Stimulated activated CD4-positive, alpha-beta T cell treated with anti-CD3 and anti-CD28 coated beads, Interleukin-4, amount 100 ng/mL, for 24 hours (primary cell): ENCODE measurements around the gene WASF2.
"Not testable (repeated sequence)": the region's sequence is repeated elsewhere in the genome, so short reads cannot be mapped to it uniquely, and the experiment has no call there.

Experiments used
- DNase-seq: peaks from one replicate; pipeline ENCODE4 v3.0.0-alpha.2; 2020

WASF2 gene

GRCh38 chr1:27394925-27395324 lies 95.0 kb downstream of the WASF2 start:
- no peak for DNase-seq

GRCh38 chr1:27394282-27394658 lies 95.7 kb downstream of the WASF2 start:
- no peak for DNase-seq

- DNase-seq = no peak
Measured at GRCh38 chr1:27393641-27394281, 96.2 kb downstream of the WASF2 start.

- DNase-seq = no peak
Measured at GRCh38 chr1:27392778-27393635, 97.0 kb downstream of the WASF2 start.

- peak; percentile 93 for DNase-seq
Measured at GRCh38 chr1:27392096-27392777, 97.7 kb downstream of the WASF2 start, which contains the start of gene GPR3. Gene GPR3, plus strand, starts transcription at chr1:27392622. Its CDS starts 1,177 bp downstream, at chr1:27393799.

- DNase-seq = no peak
Measured at GRCh38 chr1:27391511-27392095, 98.4 kb downstream of the WASF2 start.

- DNase-seq = peak; percentile 78
Measured at GRCh38 chr1:27388337-27389005, 101.5 kb downstream of the WASF2 start.

GRCh38 chr1:27384797-27385196 lies 105.2 kb downstream of the WASF2 start:
- DNase-seq = not testable (repeated sequence)

- DNase-seq = no peak
Measured at GRCh38 chr1:27383661-27384060, 106.3 kb downstream of the WASF2 start.

GRCh38 chr1:27383039-27383605 lies 106.8 kb downstream of the WASF2 start, which contains the start of gene CD164L2:
Gene CD164L2, minus strand, starts transcription at chr1:27383333. Its CDS starts 94 bp downstream, at chr1:27383239.
- peak; percentile 53 for DNase-seq

GRCh38 chr1:27381969-27382762 lies 107.8 kb downstream of the WASF2 start:
- no peak for DNase-seq

- no peak for DNase-seq
Measured at GRCh38 chr1:27380766-27381733, 108.9 kb downstream of the WASF2 start.

- DNase-seq = no peak
Measured at GRCh38 chr1:27380224-27380623, 109.7 kb downstream of the WASF2 start.

- no peak for DNase-seq
Measured at GRCh38 chr1:27379564-27380122, 110.3 kb downstream of the WASF2 start.

- DNase-seq = no peak
Measured at GRCh38 chr1:27377760-27378495, 112.0 kb downstream of the WASF2 start.

GRCh38 chr1:27374362-27375086 lies 115.4 kb downstream of the WASF2 start, which contains the start of gene FCN3:
Gene FCN3, minus strand, starts transcription at chr1:27374824. Its CDS starts 6 bp downstream, at chr1:27374818.
- no peak for DNase-seq

GRCh38 chr1:27372808-27373690 lies 116.9 kb downstream of the WASF2 start:
- DNase-seq = no peak
